Activated effector memory CD4-positive, alpha-beta T cell treated with anti-CD3 and anti-CD28 coated beads, Interleukin-2, amount 50 U/mL, for 16 hours (primary cell): Measurements from ENCODE around the gene DUS1L.

Source experiments
- DNase-seq: peaks from one replicate; pipeline ENCODE4 v3.0.0-alpha.2; 2020

The DUS1L gene

DNA sequence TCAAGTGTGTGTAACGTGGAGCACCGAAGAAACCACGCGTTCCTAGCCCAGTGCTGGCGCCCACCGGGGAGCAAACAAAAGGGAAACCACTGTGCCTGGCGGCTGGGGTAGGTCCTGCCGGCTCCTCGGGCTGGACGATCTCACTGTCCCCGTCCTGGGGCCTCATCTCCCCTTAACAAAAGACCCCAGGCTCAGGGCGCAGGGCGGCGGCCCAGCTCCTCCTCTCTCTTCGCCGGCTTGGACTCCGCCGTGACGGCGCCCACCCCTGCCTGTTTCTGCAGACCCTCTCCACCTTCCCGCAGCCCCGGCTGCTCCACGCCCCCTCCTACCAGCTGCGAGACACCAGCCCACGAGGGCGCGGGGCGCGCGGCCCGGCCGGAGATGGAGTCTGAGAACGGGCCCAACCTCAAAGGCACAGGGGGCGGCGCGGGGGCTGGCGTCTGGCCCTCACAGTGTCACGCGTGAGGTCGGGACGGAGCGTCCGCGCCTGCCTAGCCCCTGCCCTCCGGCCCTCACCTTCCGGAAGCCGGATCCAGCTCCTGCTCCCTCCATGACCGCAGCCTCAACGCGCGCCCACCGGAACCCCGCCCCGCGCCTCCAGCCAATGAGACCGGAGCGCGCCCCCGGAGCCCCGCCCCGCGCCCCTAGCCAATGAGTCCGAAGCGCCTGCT, 43.2 kb downstream of the DUS1L start, which contains the start of gene CENPX:
TSS of gene CENPX (minus strand) at position 569 of the 671 bp plus-strand sequence. CDS start at position 552, 17 bp downstream.
- no peak for DNase-seq

DNA sequence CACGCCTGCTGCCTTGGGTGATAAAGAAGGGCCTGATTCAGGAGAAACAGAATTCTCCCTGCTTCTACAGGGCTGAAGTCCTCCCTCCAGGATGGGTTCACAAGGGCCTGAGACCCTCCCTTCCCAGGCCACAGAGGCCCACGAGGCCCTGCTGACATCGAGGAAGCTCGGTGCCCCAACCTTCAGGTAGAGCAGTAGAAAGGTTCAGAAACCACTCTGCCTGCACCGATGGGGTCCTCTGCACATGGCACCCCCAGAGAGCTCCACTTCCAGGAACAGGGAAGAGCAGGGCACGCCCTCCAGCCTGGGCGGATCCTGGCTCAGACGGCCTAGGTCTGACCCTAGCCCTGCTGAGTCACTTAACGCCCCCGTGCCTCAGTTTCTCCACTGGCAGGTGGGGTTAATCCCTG, 43.7 kb downstream of the DUS1L start:
- no peak for DNase-seq

DNA sequence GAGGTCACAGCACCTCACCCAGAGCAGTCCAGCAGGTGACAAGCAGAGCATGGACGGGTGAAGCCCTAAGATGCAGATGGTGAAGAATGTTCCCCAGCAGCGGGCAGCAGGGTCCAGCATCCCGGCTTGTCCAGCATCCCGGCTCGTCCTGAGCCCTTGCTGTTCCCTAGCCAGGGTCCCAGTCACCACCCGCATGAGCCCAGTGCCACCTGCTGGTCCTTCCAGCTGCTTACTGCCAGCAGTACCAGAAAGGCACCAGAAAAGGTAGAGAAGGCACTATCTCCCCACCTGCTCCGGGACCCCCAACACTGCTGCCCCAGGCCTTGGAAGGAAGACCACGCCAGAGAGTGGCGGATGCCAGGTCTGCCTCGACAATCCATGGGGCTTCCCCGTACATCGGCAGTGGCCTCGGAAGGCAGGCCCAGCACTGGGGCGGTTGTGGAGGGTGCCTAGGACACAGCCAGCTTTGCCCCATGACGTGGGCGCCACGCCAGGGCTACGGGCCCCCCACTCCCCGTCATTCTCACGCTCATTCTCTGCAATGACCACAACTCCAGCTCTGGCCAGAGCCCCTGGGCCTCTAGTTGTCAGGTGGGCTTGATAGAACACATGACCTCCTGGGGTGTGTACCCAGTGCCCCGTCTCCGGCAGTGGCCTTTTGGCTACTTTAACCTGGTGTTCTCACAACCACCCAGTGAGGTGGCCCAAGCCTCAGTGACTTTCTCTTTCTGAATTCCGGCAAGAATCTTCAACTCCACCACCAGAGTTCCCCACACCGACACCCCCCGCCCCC, 44.3 kb downstream of the DUS1L start:
- peak; percentile 84 for DNase-seq

- no peak for DNase-seq
Observed at GRCh38 chr17:82020572-82021106, 45.0 kb downstream of the DUS1L start.

GRCh38 chr17:82019690-82020571, 45.7 kb downstream of the DUS1L start:
- DNase-seq: peak; percentile 89

DNA sequence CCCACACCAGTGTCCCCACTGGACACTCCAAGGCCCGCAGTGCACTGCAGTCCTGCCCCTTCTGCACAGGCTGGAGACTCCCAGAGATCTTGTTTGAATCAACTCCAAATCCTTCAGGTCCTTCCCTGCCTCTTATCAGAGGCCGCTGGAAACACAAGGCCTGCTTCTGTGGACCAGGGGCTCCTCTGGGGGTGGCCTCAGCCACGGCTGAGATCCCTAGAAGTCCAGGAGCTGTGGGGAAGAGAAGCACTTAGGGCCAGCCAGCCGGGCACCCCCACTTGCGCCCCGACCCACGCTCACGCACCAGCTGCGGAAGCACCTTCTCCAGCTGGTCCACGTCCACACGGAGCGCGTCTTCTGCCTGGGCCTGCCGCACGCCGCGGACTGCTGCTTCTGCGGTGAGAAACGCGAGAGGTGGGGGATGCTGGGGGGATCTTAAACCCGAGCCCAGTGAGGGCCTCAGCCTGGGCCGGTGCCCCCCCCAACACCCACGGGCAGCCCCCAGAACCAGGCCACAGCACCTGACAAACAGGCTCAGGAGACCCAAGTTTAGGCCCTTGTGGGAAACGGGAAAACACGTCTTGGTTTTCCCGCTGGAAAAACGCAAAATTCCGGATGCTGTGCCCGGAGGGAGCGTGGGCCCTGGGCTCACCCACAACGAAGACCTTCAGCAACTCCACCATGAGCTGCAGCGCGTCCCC, 46.5 kb downstream of the DUS1L start:
- DNase-seq: no peak

- DNase-seq: no peak
Observed at GRCh38 chr17:82018152-82018988, 47.2 kb downstream of the DUS1L start.

- no peak for DNase-seq
Observed at GRCh38 chr17:82017612-82018151, 47.9 kb downstream of the DUS1L start.

- DNase-seq: no peak
Observed at GRCh38 chr17:82016875-82017459, 48.6 kb downstream of the DUS1L start.

DNA sequence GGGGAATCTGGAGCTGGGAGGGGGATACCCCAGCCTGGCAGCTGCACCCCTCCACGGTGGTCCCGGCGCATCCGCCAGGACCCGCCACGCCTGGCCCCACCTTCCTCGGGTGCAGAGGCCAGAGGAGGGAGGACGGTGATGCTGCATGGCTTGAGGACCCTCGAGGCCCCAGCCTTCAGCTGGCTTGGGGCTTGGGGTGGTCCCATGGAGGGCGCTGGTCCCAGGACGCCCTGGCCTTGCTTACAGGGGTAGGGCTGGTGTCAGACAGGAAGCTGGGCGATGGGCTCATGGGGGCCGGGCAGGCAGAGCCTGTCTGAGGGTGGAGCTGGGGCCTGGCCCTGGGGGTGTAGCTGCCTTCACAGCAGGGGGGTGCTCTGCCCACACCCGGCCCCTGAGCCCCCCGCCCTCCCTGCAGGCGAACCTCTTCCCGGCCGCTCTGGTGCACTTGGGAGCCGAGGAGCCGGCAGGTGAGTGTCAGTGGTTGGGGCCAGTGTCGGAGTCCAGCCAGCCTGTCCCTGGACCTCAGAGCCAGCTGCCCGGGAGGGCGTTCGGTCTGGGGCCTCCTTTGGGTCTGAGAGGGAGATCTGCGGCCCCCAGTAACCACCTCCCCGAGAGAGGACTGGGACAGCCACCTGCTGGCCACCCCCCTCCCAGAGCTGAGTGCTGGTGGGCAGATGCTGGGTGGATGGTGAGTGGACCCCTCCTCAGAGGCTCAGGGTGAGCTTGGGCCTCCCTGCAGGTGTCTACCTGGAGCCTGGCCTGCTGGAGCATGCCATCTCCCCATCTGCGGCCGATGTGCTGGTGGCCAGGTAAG, 49.3 kb downstream of the DUS1L start:
- no peak for DNase-seq

- DNase-seq: no peak
Observed at GRCh38 chr17:82015311-82015971, 50.2 kb downstream of the DUS1L start.

DNA sequence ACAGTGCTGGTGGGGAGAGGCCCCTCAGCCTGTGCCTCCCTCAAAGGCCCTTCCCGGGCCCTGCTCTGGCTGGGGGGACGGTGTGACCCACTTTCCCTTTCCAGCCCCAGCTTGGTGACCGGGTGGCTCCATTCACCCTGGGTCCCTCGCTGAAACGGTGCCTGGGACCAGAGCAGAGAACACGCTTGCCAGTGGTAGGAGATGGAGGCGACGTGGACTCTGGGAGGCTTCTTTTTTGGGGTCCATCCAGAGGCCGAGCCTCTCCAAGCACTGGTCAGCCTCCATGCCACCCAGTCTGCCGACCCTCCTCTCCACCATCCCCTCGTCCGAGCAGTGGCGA, 50.7 kb downstream of the DUS1L start:
- no peak for DNase-seq

DNA sequence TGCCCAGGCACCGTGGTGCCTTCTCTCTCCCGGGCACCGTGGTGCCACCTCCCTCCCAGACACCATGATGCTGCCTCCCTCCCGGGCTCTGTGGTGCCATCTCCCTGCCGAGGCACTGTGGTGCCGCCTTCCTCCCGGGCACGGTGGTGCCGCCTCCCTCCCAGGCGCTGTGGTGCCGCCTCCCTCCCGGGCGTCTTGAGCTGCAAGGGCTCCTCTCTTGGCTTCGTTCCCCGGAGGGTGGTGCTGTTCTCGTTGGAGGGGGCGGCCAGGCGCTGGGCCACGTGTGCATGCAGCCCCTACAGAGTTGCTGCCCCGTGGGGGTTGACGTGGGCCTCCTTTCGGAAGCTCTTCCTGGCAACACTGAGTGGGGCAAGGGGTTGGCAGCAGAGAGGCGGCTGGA, 51.2 kb downstream of the DUS1L start:
- DNase-seq: no peak

- DNase-seq: no peak
Observed at GRCh38 chr17:82013772-82014321, 51.8 kb downstream of the DUS1L start.

GRCh38 chr17:82013341-82013740, 52.3 kb downstream of the DUS1L start:
- no peak for DNase-seq

DNA sequence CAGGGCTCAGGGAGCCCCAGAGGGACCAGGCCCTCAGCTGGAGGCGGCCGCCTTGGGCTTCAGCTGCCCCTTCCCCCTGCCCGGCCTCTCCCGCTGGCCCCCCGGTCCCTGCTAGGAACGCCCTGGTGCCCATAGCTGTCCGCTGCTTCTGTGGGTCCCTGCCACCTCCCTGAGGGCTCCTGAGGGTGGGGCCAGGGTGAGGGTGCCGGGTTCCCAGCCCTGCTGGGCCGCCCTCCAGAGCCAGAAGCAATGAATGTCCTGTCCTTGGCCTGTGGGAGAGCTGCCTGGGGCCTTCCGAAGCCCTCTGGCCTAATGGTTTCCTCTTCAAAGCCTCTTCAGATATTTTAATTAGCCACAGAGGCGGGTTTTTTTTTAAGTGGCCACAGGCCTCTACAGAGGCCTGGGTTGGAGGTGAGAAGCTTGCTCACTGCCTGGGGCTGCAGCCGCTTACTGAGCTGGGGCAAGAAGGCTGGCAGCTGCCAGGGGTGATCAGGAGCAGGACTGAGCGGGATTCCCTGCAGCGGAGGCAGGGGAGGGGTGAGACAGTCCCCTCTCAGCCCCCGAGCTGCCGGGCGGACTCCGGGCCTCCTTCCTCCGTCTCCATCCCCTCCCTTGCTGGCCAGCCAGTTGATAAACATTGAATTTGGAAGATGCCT, 52.8 kb downstream of the DUS1L start:
- no peak for DNase-seq

DNA sequence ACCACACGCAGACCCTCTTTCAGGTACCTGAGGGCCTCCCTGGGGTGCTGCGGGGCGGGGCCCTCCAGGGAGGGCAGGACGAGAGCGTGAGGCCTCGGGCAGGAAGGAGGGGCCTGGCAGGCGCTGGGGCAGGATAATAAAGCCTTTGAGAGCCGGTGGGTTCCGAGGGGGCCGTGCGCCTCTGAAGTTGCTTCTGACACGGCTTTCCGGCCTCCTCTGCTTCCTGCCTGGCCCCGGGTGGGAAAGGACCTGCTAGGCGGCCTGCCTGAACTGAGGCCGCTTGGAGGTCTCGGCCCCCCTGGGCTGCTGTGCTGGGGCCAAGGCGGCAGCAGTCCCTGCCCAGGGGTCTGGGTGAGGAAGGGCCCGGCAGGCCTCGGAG, 53.4 kb downstream of the DUS1L start:
- DNase-seq: no peak

- no peak for DNase-seq
Observed at GRCh38 chr17:82011617-82012187, 53.9 kb downstream of the DUS1L start.
